ENCODE results near the gene PHLDB3. TPM values are rescaled to one million over a fixed set of nuclear protein-coding genes. Genes with fewer than 3 reads are reported as not detected.

The PHLDB3 gene
- polyA plus RNA-seq, 1 donor from 2014 or later: 5.6 TPM

GRCh38 chr19:43499042-43499441 lies 5.5 kb downstream of the PHLDB3 start:
- Histone ChIP-seq H3K27ac (ENCODE audit: low read length) (no peak overlapping the region), H3K27me3 (ENCODE audit: insufficient read depth, low read depth, low read length) (no peaks in the 10 kb centered on the region), H3F3A (ENCODE audit: insufficient read depth, low read length, poor library complexity, severe bottlenecking) (no peaks in the 10 kb centered on the region), H4K20me1 (ENCODE audit: insufficient read depth) (no peaks in the 10 kb centered on the region), H3K9me2 (ENCODE audit: insufficient read depth, low read length) (no peaks in the 10 kb centered on the region), H3K9ac (ENCODE audit: low read length) (no peak overlapping the region), H3K9me3 (ENCODE audit: low read length) (no peaks in the 10 kb centered on the region), H3K36me3 (ENCODE audit: insufficient read depth, low read length) (no peaks in the 10 kb centered on the region), H3K4me2 (ENCODE audit: low read length) (no peak overlapping the region), H3K4me3 (ENCODE audit: low read length) (no peak overlapping the region), H2AFZ (ENCODE audit: low read depth, low read length) (no peak overlapping the region), H3K79me2 (replicated peaks; ENCODE audit: insufficient read depth, low read length) (no peaks in the 10 kb centered on the region)
- TF ChIP-seq REST (IDR thresholded peaks at IDR 0.05; ENCODE audit: borderline replicate concordance) (no peak), POLR2AphosphoS5 (IDR thresholded peaks at IDR 0.05) (no peak), RAD21 (conservative IDR thresholded peaks at IDR 0.05) (no peak), TAF1 (IDR thresholded peaks at IDR 0.05; ENCODE audit: low read depth) (no peak), EZH2 (IDR thresholded peaks at IDR 0.05; ENCODE audit: borderline replicate concordance, insufficient read depth, low read length, poor library complexity, severe bottlenecking) (no peak)

- H3K4me2 ChIP-seq (ENCODE audit: low read length): no peak overlapping the region
- TF ChIP-seq CTCF (IDR thresholded peaks at IDR 0.05; ENCODE audit: poor library complexity, severe bottlenecking) (no peak), SMC3 (conservative IDR thresholded peaks at IDR 0.05; ENCODE audit: poor library complexity) (no peak), MXI1 (conservative IDR thresholded peaks at IDR 0.05; ENCODE audit: poor library complexity, severe bottlenecking) (no peak), EZH2 (IDR thresholded peaks at IDR 0.05; ENCODE audit: borderline replicate concordance, insufficient read depth, low read length, poor library complexity, severe bottlenecking) (no peak)
- H3K9me3 ChIP-seq (ENCODE audit: low read length): no peaks in the 10 kb centered on the region
- no peaks in the 10 kb centered on the region for H3K9me2 ChIP-seq (ENCODE audit: insufficient read depth, low read length)
- H3K79me2 ChIP-seq (replicated peaks; ENCODE audit: insufficient read depth, low read length): no peaks in the 10 kb centered on the region
- no peak overlapping the region for H2AFZ ChIP-seq (ENCODE audit: low read depth, low read length)
- H3K27ac ChIP-seq (ENCODE audit: low read length): no peak overlapping the region
- no peaks in the 10 kb centered on the region for H3K27me3 ChIP-seq (ENCODE audit: insufficient read depth, low read depth, low read length)
- no peak overlapping the region for H3K9ac ChIP-seq (ENCODE audit: low read length)
- no peaks in the 10 kb centered on the region for H3F3A ChIP-seq (ENCODE audit: insufficient read depth, low read length, poor library complexity, severe bottlenecking)
- no peaks in the 10 kb centered on the region for H4K20me1 ChIP-seq (ENCODE audit: insufficient read depth)
- H3K36me3 ChIP-seq (ENCODE audit: insufficient read depth, low read length): no peaks in the 10 kb centered on the region
- no peak overlapping the region for H3K4me3 ChIP-seq (ENCODE audit: low read length)
Observed at GRCh38 chr19:43498233-43498842, 6.2 kb downstream of the PHLDB3 start.

GRCh38 chr19:43496960-43497359 lies 7.6 kb downstream of the PHLDB3 start:
- no peaks in the 10 kb centered on the region for H3K79me2 ChIP-seq (replicated peaks; ENCODE audit: insufficient read depth, low read length)
- TF ChIP-seq EP300 (conservative IDR thresholded peaks at IDR 0.05; ENCODE audit: poor library complexity, severe bottlenecking) (no peak), CTCF (IDR thresholded peaks at IDR 0.05; ENCODE audit: poor library complexity, severe bottlenecking) (no peak), RAD21 (conservative IDR thresholded peaks at IDR 0.05) (no peak), TAF1 (IDR thresholded peaks at IDR 0.05; ENCODE audit: low read depth) (no peak), SMC3 (conservative IDR thresholded peaks at IDR 0.05; ENCODE audit: poor library complexity) (no peak), EZH2 (IDR thresholded peaks at IDR 0.05; ENCODE audit: borderline replicate concordance, insufficient read depth, low read length, poor library complexity, severe bottlenecking) (no peak)

More at GRCh38 chr19:43496960-43497359, 7.6 kb downstream of the PHLDB3 start:
- Histone ChIP-seq H3K27me3 (ENCODE audit: insufficient read depth, low read depth, low read length) (no peaks in the 10 kb centered on the region), H3K9ac (ENCODE audit: low read length) (no peak overlapping the region), H3K9me3 (ENCODE audit: low read length) (no peaks in the 10 kb centered on the region), H3K9me2 (ENCODE audit: insufficient read depth, low read length) (no peaks in the 10 kb centered on the region), H2AFZ (ENCODE audit: low read depth, low read length) (no peak overlapping the region), H3K27ac (ENCODE audit: low read length) (no peak overlapping the region), H4K20me1 (ENCODE audit: insufficient read depth) (no peaks in the 10 kb centered on the region), H3K4me3 (ENCODE audit: low read length) (no peak overlapping the region), H3K4me2 (ENCODE audit: low read length) (no peak overlapping the region), H3K36me3 (ENCODE audit: insufficient read depth, low read length) (no peaks in the 10 kb centered on the region), H3F3A (ENCODE audit: insufficient read depth, low read length, poor library complexity, severe bottlenecking) (no peaks in the 10 kb centered on the region)

All from neural cell (in vitro differentiated cells).